ENCODE measurements around the gene NXN.

DNA sequence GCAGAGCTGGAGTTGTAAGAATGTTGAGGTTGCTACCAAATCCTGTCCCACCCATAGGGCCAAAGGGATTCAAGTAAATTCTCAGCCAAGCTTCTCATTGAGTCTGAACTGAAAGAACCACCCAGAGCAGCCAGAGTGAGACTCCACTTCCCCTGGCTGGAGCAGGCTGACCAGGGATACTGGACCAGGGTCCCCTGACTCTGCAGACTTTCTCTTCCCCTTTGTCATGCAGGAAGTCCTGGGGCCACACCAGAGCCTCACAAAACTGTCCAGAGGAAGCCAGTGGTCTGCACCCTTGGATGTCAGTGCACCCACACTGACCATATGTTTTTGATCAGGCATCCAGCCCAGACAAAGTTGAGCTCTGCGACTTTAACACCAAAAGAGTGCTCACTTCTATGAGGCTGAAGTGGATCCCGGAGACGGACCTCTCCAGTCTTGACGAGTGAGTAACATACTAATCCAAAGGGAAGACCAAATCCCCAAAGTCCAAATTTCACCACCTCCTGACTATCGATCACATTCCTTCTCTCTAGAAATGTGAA lies 4.1 kb downstream of the NXN start:
- TF ChIP-seq, protein P1, sequence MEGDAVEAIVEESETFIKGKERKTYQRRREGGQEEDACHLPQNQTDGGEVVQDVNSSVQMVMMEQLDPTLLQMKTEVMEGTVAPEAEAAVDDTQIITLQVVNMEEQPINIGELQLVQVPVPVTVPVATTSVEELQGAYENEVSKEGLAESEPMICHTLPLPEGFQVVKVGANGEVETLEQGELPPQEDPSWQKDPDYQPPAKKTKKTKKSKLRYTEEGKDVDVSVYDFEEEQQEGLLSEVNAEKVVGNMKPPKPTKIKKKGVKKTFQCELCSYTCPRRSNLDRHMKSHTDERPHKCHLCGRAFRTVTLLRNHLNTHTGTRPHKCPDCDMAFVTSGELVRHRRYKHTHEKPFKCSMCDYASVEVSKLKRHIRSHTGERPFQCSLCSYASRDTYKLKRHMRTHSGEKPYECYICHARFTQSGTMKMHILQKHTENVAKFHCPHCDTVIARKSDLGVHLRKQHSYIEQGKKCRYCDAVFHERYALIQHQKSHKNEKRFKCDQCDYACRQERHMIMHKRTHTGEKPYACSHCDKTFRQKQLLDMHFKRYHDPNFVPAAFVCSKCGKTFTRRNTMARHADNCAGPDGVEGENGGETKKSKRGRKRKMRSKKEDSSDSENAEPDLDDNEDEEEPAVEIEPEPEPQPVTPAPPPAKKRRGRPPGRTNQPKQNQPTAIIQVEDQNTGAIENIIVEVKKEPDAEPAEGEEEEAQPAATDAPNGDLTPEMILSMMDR (conservative IDR thresholded peaks at IDR 0.05; ENCODE audit: low read depth, low read length), result no peak
- no peak for TF ChIP-seq EZH2 (IDR thresholded peaks at IDR 0.05; ENCODE audit: borderline replicate concordance, low read depth, low read length, poor library complexity, severe bottlenecking)

Measured in A673 (cell line).